EH (cell line): ENCODE results near the gene USP17L25.
"Not testable (repeated sequence)": the region's sequence is repeated elsewhere in the genome, so short reads cannot be mapped to it uniquely, and the experiment has no call there.

ENCODE experiments used
- DNase-seq: peaks from one replicate; pipeline ENCODE4 v3.0.0-alpha.2; 2015; ENCODE audit warnings: low read depth

USP17L25 gene, protein sequence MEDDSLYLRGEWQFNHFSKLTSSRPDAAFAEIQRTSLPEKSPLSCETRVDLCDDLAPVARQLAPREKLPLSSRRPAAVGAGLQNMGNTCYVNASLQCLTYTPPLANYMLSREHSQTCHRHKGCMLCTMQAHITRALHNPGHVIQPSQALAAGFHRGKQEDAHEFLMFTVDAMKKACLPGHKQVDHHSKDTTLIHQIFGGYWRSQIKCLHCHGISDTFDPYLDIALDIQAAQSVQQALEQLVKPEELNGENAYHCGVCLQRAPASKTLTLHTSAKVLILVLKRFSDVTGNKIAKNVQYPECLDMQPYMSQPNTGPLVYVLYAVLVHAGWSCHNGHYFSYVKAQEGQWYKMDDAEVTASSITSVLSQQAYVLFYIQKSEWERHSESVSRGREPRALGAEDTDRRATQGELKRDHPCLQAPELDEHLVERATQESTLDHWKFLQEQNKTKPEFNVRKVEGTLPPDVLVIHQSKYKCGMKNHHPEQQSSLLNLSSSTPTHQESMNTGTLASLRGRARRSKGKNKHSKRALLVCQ

DNA sequence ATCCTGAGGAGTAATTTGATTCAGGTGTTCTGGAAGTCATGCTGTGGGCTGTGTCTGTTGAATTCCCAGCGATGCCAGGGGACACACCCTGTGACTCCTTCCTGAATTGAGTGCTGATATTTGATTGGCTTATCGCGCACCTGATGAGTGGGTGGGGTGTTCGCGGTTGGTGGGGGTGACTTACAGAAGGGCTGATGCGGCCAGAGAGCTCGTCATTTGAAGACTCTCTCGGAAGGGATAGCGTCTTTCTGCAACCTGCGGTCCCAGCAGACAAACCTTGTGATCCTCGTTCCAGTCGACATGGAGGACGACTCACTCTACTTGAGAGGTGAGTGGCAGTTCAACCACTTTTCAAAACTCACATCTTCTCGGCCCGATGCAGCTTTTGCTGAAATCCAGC, at the start of gene USP17L25:
Gene USP17L25, plus strand, starts transcription at position 301 of the 400 bp plus-strand sequence. Its CDS starts 0 bp downstream, at position 301.
- DNase-seq, result not testable (repeated sequence)

DNA sequence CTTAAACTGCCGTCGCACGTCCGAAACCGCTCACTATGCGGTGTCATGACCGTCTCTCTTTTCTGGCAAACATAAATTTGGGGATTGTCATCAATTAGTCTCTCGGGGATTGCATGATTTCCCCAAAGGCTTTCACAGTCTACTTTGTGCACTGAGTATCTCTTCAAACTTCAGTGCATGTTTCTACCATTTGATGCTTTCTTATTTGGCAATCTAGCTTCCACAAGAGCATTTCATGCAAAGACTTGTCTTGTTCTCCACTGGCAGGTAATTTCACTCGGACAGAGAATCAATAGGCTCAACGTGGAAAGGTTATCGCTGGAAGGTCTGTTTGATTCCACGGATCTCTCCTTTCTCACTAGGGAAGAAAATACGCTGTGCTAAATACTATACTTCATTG, 5.5 kb upstream of the USP17L25 start:
- not testable (repeated sequence) for DNase-seq

DNA sequence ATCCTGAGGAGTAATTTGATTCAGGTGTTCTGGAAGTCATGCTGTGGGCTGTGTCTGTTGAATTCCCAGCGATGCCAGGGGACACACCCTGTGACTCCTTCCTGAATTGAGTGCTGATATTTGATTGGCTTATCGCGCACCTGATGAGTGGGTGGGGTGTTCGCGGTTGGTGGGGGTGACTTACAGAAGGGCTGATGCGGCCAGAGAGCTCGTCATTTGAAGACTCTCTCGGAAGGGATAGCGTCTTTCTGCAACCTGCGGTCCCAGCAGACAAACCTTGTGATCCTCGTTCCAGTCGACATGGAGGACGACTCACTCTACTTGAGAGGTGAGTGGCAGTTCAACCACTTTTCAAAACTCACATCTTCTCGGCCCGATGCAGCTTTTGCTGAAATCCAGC, 4.8 kb upstream of the USP17L25 start, which contains the start of gene USP17L24:
Gene USP17L24, plus strand, starts transcription at position 301 of the 400 bp plus-strand sequence. Its CDS starts 0 bp downstream, at position 301.
- DNase-seq, result not testable (repeated sequence)

DNA sequence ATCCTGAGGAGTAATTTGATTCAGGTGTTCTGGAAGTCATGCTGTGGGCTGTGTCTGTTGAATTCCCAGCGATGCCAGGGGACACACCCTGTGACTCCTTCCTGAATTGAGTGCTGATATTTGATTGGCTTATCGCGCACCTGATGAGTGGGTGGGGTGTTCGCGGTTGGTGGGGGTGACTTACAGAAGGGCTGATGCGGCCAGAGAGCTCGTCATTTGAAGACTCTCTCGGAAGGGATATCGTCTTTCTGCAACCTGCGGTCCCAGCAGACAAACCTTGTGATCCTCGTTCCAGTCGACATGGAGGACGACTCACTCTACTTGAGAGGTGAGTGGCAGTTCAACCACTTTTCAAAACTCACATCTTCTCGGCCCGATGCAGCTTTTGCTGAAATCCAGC, 4.6 kb downstream of the USP17L25 start, which contains the start of gene USP17L26:
Gene USP17L26, plus strand, starts transcription at position 301 of the 400 bp plus-strand sequence. Its CDS starts 0 bp downstream, at position 301.
- DNase-seq, result not testable (repeated sequence)

DNA sequence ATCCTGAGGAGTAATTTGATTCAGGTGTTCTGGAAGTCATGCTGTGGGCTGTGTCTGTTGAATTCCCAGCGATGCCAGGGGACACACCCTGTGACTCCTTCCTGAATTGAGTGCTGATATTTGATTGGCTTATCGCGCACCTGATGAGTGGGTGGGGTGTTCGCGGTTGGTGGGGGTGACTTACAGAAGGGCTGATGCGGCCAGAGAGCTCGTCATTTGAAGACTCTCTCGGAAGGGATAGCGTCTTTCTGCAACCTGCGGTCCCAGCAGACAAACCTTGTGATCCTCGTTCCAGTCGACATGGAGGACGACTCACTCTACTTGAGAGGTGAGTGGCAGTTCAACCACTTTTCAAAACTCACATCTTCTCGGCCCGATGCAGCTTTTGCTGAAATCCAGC, 9.4 kb downstream of the USP17L25 start, which contains the start of gene USP17L5:
Gene USP17L5, plus strand, starts transcription at position 301 of the 400 bp plus-strand sequence. Its CDS starts 0 bp downstream, at position 301.
- DNase-seq, result not testable (repeated sequence)

DNA sequence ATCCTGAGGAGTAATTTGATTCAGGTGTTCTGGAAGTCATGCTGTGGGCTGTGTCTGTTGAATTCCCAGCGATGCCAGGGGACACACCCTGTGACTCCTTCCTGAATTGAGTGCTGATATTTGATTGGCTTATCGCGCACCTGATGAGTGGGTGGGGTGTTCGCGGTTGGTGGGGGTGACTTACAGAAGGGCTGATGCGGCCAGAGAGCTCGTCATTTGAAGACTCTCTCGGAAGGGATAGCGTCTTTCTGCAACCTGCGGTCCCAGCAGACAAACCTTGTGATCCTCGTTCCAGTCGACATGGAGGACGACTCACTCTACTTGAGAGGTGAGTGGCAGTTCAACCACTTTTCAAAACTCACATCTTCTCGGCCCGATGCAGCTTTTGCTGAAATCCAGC, 14.1 kb downstream of the USP17L25 start, which contains the start of gene USP17L27:
Gene USP17L27, plus strand, starts transcription at position 301 of the 400 bp plus-strand sequence. Its CDS starts 0 bp downstream, at position 301.
- not testable (repeated sequence) for DNase-seq

DNA sequence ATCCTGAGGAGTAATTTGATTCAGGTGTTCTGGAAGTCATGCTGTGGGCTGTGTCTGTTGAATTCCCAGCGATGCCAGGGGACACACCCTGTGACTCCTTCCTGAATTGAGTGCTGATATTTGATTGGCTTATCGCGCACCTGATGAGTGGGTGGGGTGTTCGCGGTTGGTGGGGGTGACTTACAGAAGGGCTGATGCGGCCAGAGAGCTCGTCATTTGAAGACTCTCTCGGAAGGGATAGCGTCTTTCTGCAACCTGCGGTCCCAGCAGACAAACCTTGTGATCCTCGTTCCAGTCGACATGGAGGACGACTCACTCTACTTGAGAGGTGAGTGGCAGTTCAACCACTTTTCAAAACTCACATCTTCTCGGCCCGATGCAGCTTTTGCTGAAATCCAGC, 18.9 kb downstream of the USP17L25 start, which contains the start of gene USP17L28:
Gene USP17L28, plus strand, starts transcription at position 301 of the 400 bp plus-strand sequence. Its CDS starts 0 bp downstream, at position 301.
- DNase-seq, result not testable (repeated sequence)

DNA sequence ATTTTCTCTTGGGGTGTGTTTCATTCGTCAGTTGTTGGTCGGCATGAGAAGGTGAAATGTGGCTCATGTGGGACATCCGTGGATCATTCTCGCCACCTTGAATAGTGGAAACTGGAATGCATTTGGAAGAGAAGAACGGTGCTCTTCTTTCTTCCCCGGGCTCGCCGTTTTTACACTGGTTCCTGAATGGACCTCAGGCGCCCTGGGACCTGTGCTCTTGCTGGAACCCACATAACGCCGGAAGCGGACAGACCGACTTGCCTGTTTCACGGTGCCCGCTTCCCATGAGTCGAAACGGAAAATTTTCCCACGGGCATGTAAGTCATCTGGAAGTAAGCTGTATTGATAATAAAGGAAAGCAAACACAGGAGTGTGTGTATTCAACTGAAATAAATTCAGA, 21.2 kb downstream of the USP17L25 start:
- not testable (repeated sequence) for DNase-seq

DNA sequence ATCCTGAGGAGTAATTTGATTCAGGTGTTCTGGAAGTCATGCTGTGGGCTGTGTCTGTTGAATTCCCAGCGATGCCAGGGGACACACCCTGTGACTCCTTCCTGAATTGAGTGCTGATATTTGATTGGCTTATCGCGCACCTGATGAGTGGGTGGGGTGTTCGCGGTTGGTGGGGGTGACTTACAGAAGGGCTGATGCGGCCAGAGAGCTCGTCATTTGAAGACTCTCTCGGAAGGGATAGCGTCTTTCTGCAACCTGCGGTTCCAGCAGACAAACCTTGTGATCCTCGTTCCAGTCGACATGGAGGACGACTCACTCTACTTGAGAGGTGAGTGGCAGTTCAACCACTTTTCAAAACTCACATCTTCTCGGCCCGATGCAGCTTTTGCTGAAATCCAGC, 23.6 kb downstream of the USP17L25 start, which contains the start of gene USP17L29:
Gene USP17L29, plus strand, starts transcription at position 301 of the 400 bp plus-strand sequence. Its CDS starts 0 bp downstream, at position 301.
- DNase-seq, result not testable (repeated sequence)

DNA sequence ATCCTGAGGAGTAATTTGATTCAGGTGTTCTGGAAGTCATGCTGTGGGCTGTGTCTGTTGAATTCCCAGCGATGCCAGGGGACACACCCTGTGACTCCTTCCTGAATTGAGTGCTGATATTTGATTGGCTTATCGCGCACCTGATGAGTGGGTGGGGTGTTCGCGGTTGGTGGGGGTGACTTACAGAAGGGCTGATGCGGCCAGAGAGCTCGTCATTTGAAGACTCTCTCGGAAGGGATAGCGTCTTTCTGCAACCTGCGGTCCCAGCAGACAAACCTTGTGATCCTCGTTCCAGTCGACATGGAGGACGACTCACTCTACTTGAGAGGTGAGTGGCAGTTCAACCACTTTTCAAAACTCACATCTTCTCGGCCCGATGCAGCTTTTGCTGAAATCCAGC, 33.1 kb downstream of the USP17L25 start, which contains the start of gene USP17L30:
Gene USP17L30, plus strand, starts transcription at position 301 of the 400 bp plus-strand sequence. Its CDS starts 0 bp downstream, at position 301.
- DNase-seq, result not testable (repeated sequence)

DNA sequence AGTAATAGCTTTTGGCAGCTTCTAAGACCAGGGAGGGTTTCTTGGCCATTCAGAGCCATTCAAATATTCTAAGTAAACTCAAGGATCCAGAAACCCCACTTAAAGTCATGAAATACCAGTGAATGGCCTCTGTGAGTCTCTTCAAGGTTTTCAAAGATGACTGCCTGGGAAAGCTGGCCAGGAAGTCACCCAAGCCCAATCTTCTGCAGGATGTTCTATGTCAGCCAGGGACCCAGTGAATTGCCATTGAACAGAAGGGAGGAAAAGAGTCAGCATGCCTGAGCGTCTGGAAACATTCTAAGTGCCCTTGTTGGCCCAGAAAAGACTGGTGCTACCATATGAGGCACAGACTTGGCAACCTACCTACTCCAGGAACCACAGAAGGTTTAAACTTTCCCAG, 50.2 kb downstream of the USP17L25 start:
- not testable (repeated sequence) for DNase-seq
